GM12873 (cell line): ENCODE data around the gene METTL23.

Experiments used
- CTCF ChIP-seq: IDR thresholded peaks from 2 replicates; pipeline ENCODE4 v1.5.1; 2012; ENCODE audit warnings: low read depth, mild to moderate bottlenecking, moderate library complexity, low read length, control low read depth; ENCODE audit not compliant: insufficient read depth; ENCODE audit errors: missing control alignments

METTL23 gene

GRCh38 chr17:76744747-76745146 lies 18.1 kb downstream of the METTL23 start:
- no peak for TF ChIP-seq CTCF

GRCh38 chr17:76747716-76748363 lies 21.2 kb downstream of the METTL23 start:
- no peak for TF ChIP-seq CTCF

DNA sequence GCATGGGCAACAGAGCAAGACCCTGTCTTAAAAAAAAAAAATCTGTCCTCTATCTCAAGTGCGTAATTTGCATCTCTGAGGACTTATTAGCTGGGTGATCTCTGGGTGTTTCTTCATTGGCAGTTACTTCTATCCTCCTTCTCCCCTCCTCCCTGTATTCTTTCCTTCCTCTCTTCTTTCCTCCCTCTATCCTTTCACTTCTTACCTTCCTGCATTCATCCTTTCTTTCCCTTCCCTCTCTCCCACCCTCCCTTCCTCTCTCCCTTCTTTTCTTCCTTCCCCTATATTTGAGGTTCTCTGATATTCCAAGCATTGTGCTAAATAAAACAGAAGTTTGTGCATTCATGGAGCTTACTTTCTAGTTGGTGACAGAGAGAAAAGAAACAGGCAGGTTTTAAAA lies 22.0 kb downstream of the METTL23 start:
- TF ChIP-seq CTCF: no peak

- no peak for TF ChIP-seq CTCF
These were observed 24.9 kb downstream of the METTL23 start for GRCh38 chr17:76751416-76751993.

DNA sequence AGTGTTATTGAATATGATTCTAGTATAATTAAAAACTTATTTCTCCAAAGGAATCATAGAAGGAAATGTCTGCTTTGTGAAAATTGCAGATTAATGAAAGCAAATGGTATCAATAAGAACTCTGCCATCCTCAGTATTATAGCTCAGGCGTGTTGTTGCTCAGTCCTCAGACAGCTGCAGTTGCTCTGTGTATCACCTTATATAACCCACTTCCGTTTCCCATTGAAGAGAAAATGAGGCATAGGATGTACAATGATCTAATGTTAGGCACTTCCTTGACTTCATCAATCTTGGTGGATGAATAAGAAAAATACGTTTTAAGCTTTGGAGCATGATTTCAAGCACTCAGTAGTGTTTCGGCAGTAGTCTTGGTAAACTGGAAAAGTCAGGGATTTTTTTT lies 25.4 kb downstream of the METTL23 start:
- TF ChIP-seq CTCF: no peak

DNA sequence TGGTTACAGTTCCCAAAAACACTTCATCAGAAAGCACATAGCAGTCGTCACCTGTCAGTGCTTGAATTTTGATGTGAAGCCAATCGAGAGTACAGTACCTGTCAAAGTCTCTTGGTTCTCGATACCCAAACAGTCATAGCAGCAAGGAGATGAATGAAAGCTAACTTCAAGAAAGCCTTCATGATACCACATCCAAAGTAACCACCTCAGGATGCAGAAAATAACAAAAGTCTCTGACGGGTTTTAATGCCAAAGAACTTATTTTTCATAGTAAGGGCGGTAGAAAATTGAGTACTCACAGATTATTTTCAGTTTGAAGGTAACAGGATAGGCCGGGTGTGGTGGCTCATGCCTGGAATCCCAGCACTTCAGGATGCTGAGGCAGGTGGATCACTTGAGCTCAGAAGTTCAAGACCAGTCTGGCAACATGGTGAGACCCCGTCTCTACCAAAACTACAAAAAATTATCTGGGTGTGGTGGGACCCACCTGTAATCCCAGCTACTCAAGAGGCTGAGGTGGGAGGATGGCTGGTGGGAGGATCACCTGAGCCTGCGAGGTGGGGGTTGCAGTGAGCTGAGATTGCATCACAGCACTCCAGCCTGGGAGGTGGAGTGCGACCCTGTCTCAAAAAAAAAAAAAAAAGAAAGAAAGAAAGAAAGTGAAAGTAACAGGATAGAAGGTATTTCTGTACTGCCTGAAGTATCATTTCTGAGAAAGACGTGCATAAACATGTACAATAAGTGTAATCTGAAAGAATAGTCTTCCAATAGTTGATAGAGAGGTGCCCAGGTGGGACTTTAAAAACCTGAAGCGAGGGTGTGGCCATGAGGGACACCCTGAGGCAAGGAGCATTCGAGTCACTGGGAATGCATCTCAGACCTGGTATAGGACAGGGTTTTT lies 26.7 kb downstream of the METTL23 start:
- no peak for TF ChIP-seq CTCF

- TF ChIP-seq CTCF: no peak
These were observed 28.6 kb downstream of the METTL23 start for GRCh38 chr17:76755285-76755684.
